ENCODE results near the gene CREB3. TPM values are rescaled to one million over a fixed set of nuclear protein-coding genes. Genes with fewer than 3 reads are reported as not detected.
A peak's percentile ranks its signal among the peaks of the same experiment; 100 is the strongest.

CREB3 gene
- polyA plus RNA-seq, 4 donors: 22.3 to 31.2 (median 27.7) TPM

GRCh38 chr9:35726931-35727330 is 5.5 kb upstream of the CREB3 start:
- H3K9me3 ChIP-seq (ENCODE audit: control insufficient read depth in 2 of 2, insufficient read depth in 1 of 2, low read depth in 1 of 2, low read length in 1 of 2): no peaks in the 10 kb centered on the region
- peak overlapping the region in 1 of 3 donors; percentile 8 for H3K4me3 ChIP-seq (ENCODE audit: low read depth in 1 of 3, low read length in 3 of 3)
- FAIRE-seq: no peak
- peak overlapping the region; percentile 67 to 87 (median 71) for H3K27ac ChIP-seq (ENCODE audit: low read depth in 1 of 3, low read length in 2 of 3)
- 13 to 29% (median 27%) methylated on average over 3 of the region's 3 CpGs for WGBS, 3 donors
- H3K27me3 ChIP-seq (ENCODE audit: control insufficient read depth in 3 of 3, insufficient read depth in 3 of 3, low read length in 3 of 3): no peaks in the 10 kb centered on the region
- peaks cover 19 to 52% (median 31%) of the 10 kb centered on the region in 3 donors for H3K4me1 ChIP-seq (ENCODE audit: control insufficient read depth in 3 of 3, insufficient read depth in 2 of 3, low read depth in 1 of 3, low read length in 2 of 3)
- peaks cover 9 to 57% (median 27%) of the 10 kb centered on the region in 3 donors for H3K36me3 ChIP-seq (ENCODE audit: control insufficient read depth in 3 of 3, insufficient read depth in 2 of 3, low read depth in 1 of 3, low read length in 3 of 3)
- peak; percentile 28 to 51 for DNase-seq

- no peak for FAIRE-seq
- Histone ChIP-seq H3K9me3 (ENCODE audit: control insufficient read depth in 2 of 2, insufficient read depth in 1 of 2, low read depth in 1 of 2, low read length in 1 of 2) (no peaks in the 10 kb centered on the region), H3K27me3 (ENCODE audit: control insufficient read depth in 3 of 3, insufficient read depth in 3 of 3, low read length in 3 of 3) (no peaks in the 10 kb centered on the region), H3K4me3 (ENCODE audit: low read depth in 1 of 3, low read length in 3 of 3) (no peak overlapping the region), H3K4me1 (ENCODE audit: control insufficient read depth in 3 of 3, insufficient read depth in 2 of 3, low read depth in 1 of 3, low read length in 2 of 3) (peaks cover 19 to 52% (median 31%) of the 10 kb centered on the region in 3 donors), H3K27ac (ENCODE audit: low read depth in 1 of 3, low read length in 2 of 3) (peak overlapping the region; percentile 67 to 87 (median 71)), H3K36me3 (ENCODE audit: control insufficient read depth in 3 of 3, insufficient read depth in 2 of 3, low read depth in 1 of 3, low read length in 3 of 3) (peaks cover 2 to 51% (median 24%) of the 10 kb centered on the region in 3 donors)
- 32 to 62% (median 46%) methylated on average over 5 of the region's 5 CpGs for WGBS, 3 donors
- DNase-seq: no peak
Measured at GRCh38 chr9:35727676-35728040, 4.8 kb upstream of the CREB3 start.

GRCh38 chr9:35728041-35728971 is 4.2 kb upstream of the CREB3 start:
- peak overlapping the region in 1 of 3 donors; percentile 1 for H3K4me3 ChIP-seq (ENCODE audit: low read depth in 1 of 3, low read length in 3 of 3)
- H3K9me3 ChIP-seq (ENCODE audit: control insufficient read depth in 2 of 2, insufficient read depth in 1 of 2, low read depth in 1 of 2, low read length in 1 of 2): no peaks in the 10 kb centered on the region
- DNase-seq (peak; percentile 51 to 57), FAIRE-seq (no peak)
- H3K27me3 ChIP-seq (ENCODE audit: control insufficient read depth in 3 of 3, insufficient read depth in 3 of 3, low read length in 3 of 3): no peaks in the 10 kb centered on the region
- H3K4me1 ChIP-seq (ENCODE audit: control insufficient read depth in 3 of 3, insufficient read depth in 2 of 3, low read depth in 1 of 3, low read length in 2 of 3): peaks cover 19 to 52% (median 31%) of the 10 kb centered on the region in 3 donors
- peak overlapping the region; percentile 67 to 87 (median 71) for H3K27ac ChIP-seq (ENCODE audit: low read depth in 1 of 3, low read length in 2 of 3)
- 14 to 32% (median 28%) methylated on average over 10 of the region's 10 CpGs for WGBS, 3 donors
- H3K36me3 ChIP-seq (ENCODE audit: control insufficient read depth in 3 of 3, insufficient read depth in 2 of 3, low read depth in 1 of 3, low read length in 3 of 3): peaks cover 0 to 45% (median 21%) of the 10 kb centered on the region in 3 donors

GRCh38 chr9:35729101-35729500 is 3.4 kb upstream of the CREB3 start:
- Histone ChIP-seq H3K9me3 (ENCODE audit: control insufficient read depth in 2 of 2, insufficient read depth in 1 of 2, low read depth in 1 of 2, low read length in 1 of 2) (no peaks in the 10 kb centered on the region), H3K27me3 (ENCODE audit: control insufficient read depth in 3 of 3, insufficient read depth in 3 of 3, low read length in 3 of 3) (no peaks in the 10 kb centered on the region), H3K4me3 (ENCODE audit: low read depth in 1 of 3, low read length in 3 of 3) (peak overlapping the region in 2 of 3 donors; percentile 11 to 16), H3K4me1 (ENCODE audit: control insufficient read depth in 3 of 3, insufficient read depth in 2 of 3, low read depth in 1 of 3, low read length in 2 of 3) (peaks cover 19 to 60% (median 31%) of the 10 kb centered on the region in 3 donors), H3K36me3 (ENCODE audit: control insufficient read depth in 3 of 3, insufficient read depth in 2 of 3, low read depth in 1 of 3, low read length in 3 of 3) (peaks cover 0 to 40% (median 14%) of the 10 kb centered on the region in 3 donors), H3K27ac (ENCODE audit: low read depth in 1 of 3, low read length in 2 of 3) (peak overlapping the region; percentile 17 to 98 (median 67))
- WGBS, 3 donors: 57 to 75% (median 61%) methylated on average over 3 of the region's 3 CpGs
- DNase-seq (no peak), FAIRE-seq (no peak)

- Histone ChIP-seq H3K4me3 (ENCODE audit: low read depth in 1 of 3, low read length in 3 of 3) (peak overlapping the region in 2 of 3 donors; percentile 11 to 16), H3K36me3 (ENCODE audit: control insufficient read depth in 3 of 3, insufficient read depth in 2 of 3, low read depth in 1 of 3, low read length in 3 of 3) (peaks cover 0 to 36% (median 11%) of the 10 kb centered on the region in 3 donors), H3K9me3 (ENCODE audit: control insufficient read depth in 2 of 2, insufficient read depth in 1 of 2, low read depth in 1 of 2, low read length in 1 of 2) (no peaks in the 10 kb centered on the region), H3K27me3 (ENCODE audit: control insufficient read depth in 3 of 3, insufficient read depth in 3 of 3, low read length in 3 of 3) (no peaks in the 10 kb centered on the region), H3K27ac (ENCODE audit: low read depth in 1 of 3, low read length in 2 of 3) (peak overlapping the region; percentile 17 to 98 (median 96)), H3K4me1 (ENCODE audit: control insufficient read depth in 3 of 3, insufficient read depth in 2 of 3, low read depth in 1 of 3, low read length in 2 of 3) (peaks cover 19 to 60% (median 31%) of the 10 kb centered on the region in 3 donors)
- 17 to 42% (median 32%) methylated on average over 6 of the region's 6 CpGs for WGBS, 3 donors
- DNase-seq (peak; percentile 58 to 69), FAIRE-seq (no peak)
Measured at GRCh38 chr9:35729700-35730485, 2.6 kb upstream of the CREB3 start.

GRCh38 chr9:35730486-35730854 is 2.0 kb upstream of the CREB3 start:
- FAIRE-seq (no peak), DNase-seq (no peak)
- peak overlapping the region; percentile 96 to 98 (median 98) for H3K27ac ChIP-seq (ENCODE audit: low read depth in 1 of 3, low read length in 2 of 3)
- H3K9me3 ChIP-seq (ENCODE audit: control insufficient read depth in 2 of 2, insufficient read depth in 1 of 2, low read depth in 1 of 2, low read length in 1 of 2): no peaks in the 10 kb centered on the region
- 68 to 87% (median 74%) methylated on average over 2 of the region's 2 CpGs for WGBS, 3 donors
- peaks cover 19 to 60% (median 31%) of the 10 kb centered on the region in 3 donors for H3K4me1 ChIP-seq (ENCODE audit: control insufficient read depth in 3 of 3, insufficient read depth in 2 of 3, low read depth in 1 of 3, low read length in 2 of 3)
- H3K36me3 ChIP-seq (ENCODE audit: control insufficient read depth in 3 of 3, insufficient read depth in 2 of 3, low read depth in 1 of 3, low read length in 3 of 3): peaks cover 0 to 30% (median 8%) of the 10 kb centered on the region in 3 donors
- no peaks in the 10 kb centered on the region for H3K27me3 ChIP-seq (ENCODE audit: control insufficient read depth in 3 of 3, insufficient read depth in 3 of 3, low read length in 3 of 3)
- peak overlapping the region in 2 of 3 donors; percentile 80 to 84 for H3K4me3 ChIP-seq (ENCODE audit: low read depth in 1 of 3, low read length in 3 of 3)

- peaks cover 17 to 53% (median 31%) of the 10 kb centered on the region in 3 donors for H3K4me1 ChIP-seq (ENCODE audit: control insufficient read depth in 3 of 3, insufficient read depth in 2 of 3, low read depth in 1 of 3, low read length in 2 of 3)
- no peak for FAIRE-seq
- 0 to 1% (median 0%) methylated on average over 29 to 47 of the region's 47 CpGs for WGBS, 3 donors
Measured at GRCh38 chr9:35731415-35732184, 866 bp upstream of the CREB3 start.

More at GRCh38 chr9:35731415-35732184, 866 bp upstream of the CREB3 start:
- DNase-seq: peak in 1 of 2 donors; percentile 46
- no peaks in the 10 kb centered on the region for H3K27me3 ChIP-seq (ENCODE audit: control insufficient read depth in 3 of 3, insufficient read depth in 3 of 3, low read length in 3 of 3)
- no peaks in the 10 kb centered on the region for H3K9me3 ChIP-seq (ENCODE audit: control insufficient read depth in 2 of 2, insufficient read depth in 1 of 2, low read depth in 1 of 2, low read length in 1 of 2)
- peak overlapping the region; percentile 96 to 98 (median 98) for H3K27ac ChIP-seq (ENCODE audit: low read depth in 1 of 3, low read length in 2 of 3)
- peaks cover 0 to 30% (median 6%) of the 10 kb centered on the region in 3 donors for H3K36me3 ChIP-seq (ENCODE audit: control insufficient read depth in 3 of 3, insufficient read depth in 2 of 3, low read depth in 1 of 3, low read length in 3 of 3)
- peak overlapping the region; percentile 79 to 84 (median 80) for H3K4me3 ChIP-seq (ENCODE audit: low read depth in 1 of 3, low read length in 3 of 3)
